IMR-90 (cell line): ENCODE measurements around the gene RAMP3. TPM values are rescaled to one million over a fixed set of nuclear protein-coding genes. Genes with fewer than 3 reads are reported as not detected.

ENCODE experiments used
- ATAC-seq: fragments of 200-7000 bp; cut with Tn5 transposase; 2 replicates; pipeline ENCODE4 v1.9.1; 2020; ENCODE audit warnings: low read depth, mild to moderate bottlenecking, moderate library complexity
- BruUV-seq: library from RNA; stranded (reverse); fragments of 400-500 nt; replicated peaks from 2 replicates; lab custom pipeline; 2021; lab: Mats Ljungman, UMichigan
- CTCF ChIA-PET: fragments of 300-600 bp; formaldehyde crosslinking; extraction: SDS; loops from one replicate; lab custom pipeline; 2021; ENCODE audit warnings: antibody characterized with exemption; lab: Yijun Ruan, JAX
- POLR2A ChIA-PET: fragments of 300-600 bp; sonication (Branson Sonifier 250); formaldehyde crosslinking; loops from one replicate; lab custom pipeline; 2022; ENCODE audit warnings: antibody characterized with exemption; ENCODE audit not compliant: unreplicated experiment; lab: Charles Lee
- DNase-seq: peaks from one replicate; pipeline ENCODE4 v3.0.0; 2013
- H2AFZ ChIP-seq: replicated peaks from 2 replicates; pipeline ENCODE3; 2013; ENCODE audit warnings: low read length, mild to moderate bottlenecking; ENCODE audit not compliant: poor library complexity
- H2AK5ac ChIP-seq: 2 replicates; pipeline ENCODE4 v1.6.1; 2013; ENCODE audit warnings: low read depth, low read length, inconsistent platforms
- H2AK9ac ChIP-seq: replicated peaks from 2 replicates; pipeline ENCODE3; 2013; ENCODE audit warnings: mild to moderate bottlenecking, low read depth, low read length, moderate library complexity; ENCODE audit not compliant: poor library complexity
- H2BK120ac ChIP-seq: 2 replicates; pipeline ENCODE4 v1.6.1; 2013; ENCODE audit warnings: low read depth, low read length, inconsistent platforms
- H2BK15ac ChIP-seq: 3 replicates; pipeline ENCODE4 v1.6.1; 2013; ENCODE audit warnings: low read depth, low read length, inconsistent platforms
- H2BK20ac ChIP-seq: 2 replicates; pipeline ENCODE4 v1.6.1; 2013; ENCODE audit warnings: low read depth, mild to moderate bottlenecking, inconsistent platforms, low read length, moderate library complexity
- H2BK5ac ChIP-seq: 2 replicates; pipeline ENCODE4 v1.6.1; 2013; ENCODE audit warnings: mild to moderate bottlenecking, low read depth, low read length, inconsistent platforms; ENCODE audit not compliant: poor library complexity, severe bottlenecking
- H3K14ac ChIP-seq: replicated peaks from 2 replicates; pipeline ENCODE4 v1.6.1; 2013; ENCODE audit warnings: low read depth, low read length, inconsistent platforms
- H3K18ac ChIP-seq: 2 replicates; pipeline ENCODE4 v1.6.1; 2013; ENCODE audit warnings: low read depth, low read length, control low read depth
- H3K23ac ChIP-seq: 2 replicates; pipeline ENCODE4 v1.6.1; 2013; ENCODE audit warnings: low read depth, low read length, inconsistent platforms
- H3K27ac ChIP-seq: 2 replicates; pipeline ENCODE4 v1.5.1; 2013; ENCODE audit warnings: mild to moderate bottlenecking, control low read depth, low read length; ENCODE audit not compliant: insufficient read depth
- H3K27me3 ChIP-seq: 2 replicates; pipeline ENCODE4 v1.6.1; 2013; ENCODE audit warnings: low read length; ENCODE audit not compliant: control insufficient read depth, insufficient read depth
- H3K36me3 ChIP-seq: 2 replicates; pipeline ENCODE4 v1.6.1; 2013; ENCODE audit warnings: low read length, mixed read lengths; ENCODE audit not compliant: control insufficient read depth, insufficient read depth
- H3K4ac ChIP-seq: 2 replicates; pipeline ENCODE4 v1.6.1; 2013; ENCODE audit warnings: low read depth, low read length, inconsistent platforms
- H3K4me1 ChIP-seq: 2 replicates; pipeline ENCODE4 v1.6.1; 2013; ENCODE audit warnings: low read length, mixed read lengths; ENCODE audit not compliant: control insufficient read depth, insufficient read depth
- H3K4me2 ChIP-seq: 2 replicates; pipeline ENCODE4 v1.6.1; 2013; ENCODE audit warnings: low read depth, mild to moderate bottlenecking, control low read depth, low read length, moderate library complexity
- H3K4me3 ChIP-seq: 2 replicates; pipeline ENCODE4 v1.5.1; 2013; ENCODE audit warnings: low read depth, mild to moderate bottlenecking, control low read depth, low read length, moderate library complexity; ENCODE audit not compliant: insufficient read depth
- H3K56ac ChIP-seq: 2 replicates; pipeline ENCODE4 v1.6.1; 2013; ENCODE audit warnings: low read length, inconsistent platforms; ENCODE audit not compliant: insufficient read depth; ENCODE audit errors: extremely low read depth
- H3K79me1 ChIP-seq, 2 experiments: 2 replicates each; pipeline ENCODE4 v1.6.1; 2013; ENCODE audit warnings: low read length in 2 of 2, inconsistent platforms in 1 of 2, low read depth in 1 of 2
- H3K9ac ChIP-seq: 2 replicates; pipeline ENCODE4 v1.6.1; 2013; ENCODE audit warnings: low read depth, low read length, control low read depth
- H3K9me1 ChIP-seq: 2 replicates; pipeline ENCODE4 v1.6.1; 2013; ENCODE audit warnings: low read length, inconsistent platforms; ENCODE audit not compliant: insufficient read depth
- H3K9me3 ChIP-seq: 2 replicates; pipeline ENCODE4 v1.6.1; 2013; ENCODE audit warnings: low read length; ENCODE audit not compliant: control insufficient read depth, insufficient read depth
- H4K20me1 ChIP-seq: 2 replicates; pipeline ENCODE4 v1.6.1; 2013; ENCODE audit warnings: low read length, inconsistent platforms; ENCODE audit not compliant: insufficient read depth
- H4K5ac ChIP-seq: 2 replicates; pipeline ENCODE4 v1.6.1; 2013; ENCODE audit warnings: mild to moderate bottlenecking, low read depth, low read length, control low read depth
- H4K8ac ChIP-seq, 2 experiments: 2 replicates each; pipeline ENCODE4 v1.6.1; 2013; ENCODE audit warnings: low read depth in 2 of 2, low read length in 2 of 2, control low read depth in 1 of 2, inconsistent platforms in 1 of 2
- H4K91ac ChIP-seq: 2 replicates; pipeline ENCODE4 v1.6.1; 2013; ENCODE audit warnings: low read depth, low read length, inconsistent platforms; ENCODE audit not compliant: insufficient read depth
- BHLHE40 ChIP-seq: fragments of 150-350 bp; IDR thresholded peaks from 2 replicates; pipeline ENCODE4 v1.6.1; 2016; ENCODE audit warnings: mild to moderate bottlenecking, low read depth, low read length
- CEBPB ChIP-seq: IDR thresholded peaks from 2 replicates; pipeline ENCODE4 v1.6.1; 2012; ENCODE audit warnings: low read depth, low read length, improper control_type of control experiment
- CHD1 ChIP-seq: IDR thresholded peaks from 2 replicates; pipeline ENCODE4 v1.6.1; 2012; ENCODE audit warnings: low read depth, low read length, improper control_type of control experiment
- FOS ChIP-seq: fragments of 150-350 bp; IDR thresholded peaks from 2 replicates; pipeline ENCODE4 v1.6.1; 2016; ENCODE audit warnings: low read depth, low read length
- MAFK ChIP-seq: IDR thresholded peaks from 2 replicates; pipeline ENCODE4 v1.6.1; 2012; ENCODE audit warnings: low read depth, low read length, improper control_type of control experiment
- MAZ ChIP-seq: IDR thresholded peaks from 2 replicates; pipeline ENCODE4 v1.6.1; 2012; ENCODE audit warnings: low read depth, mild to moderate bottlenecking, low read length, improper control_type of control experiment, moderate library complexity, borderline replicate concordance
- MXI1 ChIP-seq: IDR thresholded peaks from 2 replicates; pipeline ENCODE4 v1.6.1; 2012; ENCODE audit warnings: low read depth, mild to moderate bottlenecking, low read length, moderate library complexity, borderline replicate concordance
- NFE2L2 ChIP-seq: fragments of 150-350 bp; IDR thresholded peaks from 2 replicates; pipeline ENCODE4 v1.6.1; 2016; ENCODE audit warnings: low read depth, mild to moderate bottlenecking, low read length
- POLR2A ChIP-seq: IDR thresholded peaks from 2 replicates; pipeline ENCODE4 v1.6.1; 2012; ENCODE audit warnings: mild to moderate bottlenecking, low read depth, low read length
- RAD21 ChIP-seq: IDR thresholded peaks from 2 replicates; pipeline ENCODE4 v1.6.1; 2012; ENCODE audit warnings: low read length, improper control_type of control experiment
- RCOR1 ChIP-seq: IDR thresholded peaks from 2 replicates; pipeline ENCODE4 v1.6.1; 2012; ENCODE audit warnings: mild to moderate bottlenecking, low read length, improper control_type of control experiment; ENCODE audit not compliant: insufficient replicate concordance
- RFX5 ChIP-seq: IDR thresholded peaks from 2 replicates; pipeline ENCODE4 v1.8.0; 2012; ENCODE audit warnings: low read depth, mild to moderate bottlenecking, low read length, moderate library complexity
- SMC3 ChIP-seq: fragments of 150-350 bp; IDR thresholded peaks from 2 replicates; pipeline ENCODE4 v1.6.1; 2016; ENCODE audit warnings: low read depth, mild to moderate bottlenecking, antibody characterized with exemption, low read length, moderate library complexity
- WGBS, 2 experiments: methylation state at CpG; one replicate each; pipeline versions ENCODE4 v1.1.5 to v1.1.7; 2013; ENCODE audit warnings: missing lambda C conversion rate in 2 of 2; ENCODE audit not compliant: insufficient read length in 1 of 2; ENCODE audit errors: extremely low coverage in 2 of 2; 5-methylcytosine and 5-hydroxymethylcytosine counted together
- dilution Hi-C: fragments of 300-500 bp; cut with HindIII; formaldehyde crosslinking; loops from one replicate; pipeline ENCODE4 v1.14.3; 2018; ENCODE audit warnings: low sequenced_read_pairs; ENCODE audit not compliant: unreplicated experiment
- in situ Hi-C: fragments of 300-500 bp; cut with MboI; formaldehyde crosslinking; loops from 3 replicates; pipeline ENCODE4 v1.14.3; 2019; ENCODE audit warnings: low sequenced_read_pairs, inconsistent platforms, mixed read lengths
- intact Hi-C: fragments of 100-400 bp; cut with micrococcal nuclease; formaldehyde crosslinking; loops from 2 replicates; pipeline ENCODE4 v1.10.0; 2022
- polyA plus RNA-seq, 3 experiments: library from polyadenylated mRNA; depleted of rRNA; stranded (reverse); fragments of >200 nt; gene quantifications; 2 replicates each; pipeline ENCODE4 v1.2.3, GENCODE V29; 2012; ENCODE audit warnings: low replicate concordance in 1 of 3
- total RNA-seq: library from RNA; depleted of rRNA; stranded (reverse); fragments of >200 nt; gene quantifications from 2 replicates; pipeline ENCODE4 v1.2.3, GENCODE V29; 2012
- TF ChIP-seq, protein P1 (sequence below): fragments of 150-350 bp; IDR thresholded peaks from 2 replicates; pipeline ENCODE4 v1.6.1; 2016; ENCODE audit warnings: low read depth, mild to moderate bottlenecking, low read length, moderate library complexity, borderline replicate concordance
- TF ChIP-seq, protein P2 (sequence below): conservative IDR thresholded peaks from 2 replicates; pipeline ENCODE4 v1.5.1; 2012; ENCODE audit warnings: mild to moderate bottlenecking, low read depth, low read length, improper control_type of control experiment
- TF ChIP-seq, protein P3 (sequence below): fragments of 150-350 bp; IDR thresholded peaks from 2 replicates; pipeline ENCODE4 v1.6.1; 2017; ENCODE audit warnings: mild to moderate bottlenecking, antibody characterized with exemption, low read length, low read depth

The RAMP3 gene
- total and polyA plus RNA-seq, 2 of the 4 experiments (the other 2 are of a cell fraction): not detected

DNA sequence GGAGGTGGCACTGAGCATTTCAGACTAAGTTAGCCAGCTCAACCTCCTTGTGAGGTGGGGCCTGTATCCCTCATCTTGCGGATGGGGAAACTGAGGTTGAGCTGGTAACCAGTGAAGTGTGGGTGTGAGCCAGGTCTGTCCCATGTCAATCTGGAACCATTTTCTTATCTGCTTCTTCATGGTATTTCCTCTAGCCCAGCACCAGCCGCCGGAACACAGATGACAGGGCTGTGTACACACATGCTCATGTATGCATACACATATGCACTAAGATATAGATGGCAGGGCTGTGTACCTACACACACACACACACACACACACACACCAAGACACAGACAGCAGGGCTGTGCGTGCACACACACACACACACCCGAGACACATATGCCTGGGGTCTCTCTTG is 18.5 kb downstream of the RAMP3 start:
- CTCF ChIA-PET: no interaction called here
- H3K4me1 ChIP-seq: no peaks in the 10 kb centered on the region

More for the DNA sequence above, 18.5 kb downstream of the RAMP3 start:
- H3K9me3 ChIP-seq: no peaks in the 10 kb centered on the region
- no peak overlapping the region for H4K8ac ChIP-seq
- POLR2A ChIA-PET: no interaction called here
- H3K4me2 ChIP-seq: no peak overlapping the region
- TF ChIP-seq MAZ (no peak), NFE2L2 (no peak), RAD21 (no peak), BHLHE40 (no peak), RCOR1 (no peak), FOS (no peak), SMC3 (no peak), CHD1 (no peak), MXI1 (no peak), POLR2A (no peak), MAFK (no peak), CEBPB (no peak), RFX5 (no peak)
- TF ChIP-seq, protein P1, sequence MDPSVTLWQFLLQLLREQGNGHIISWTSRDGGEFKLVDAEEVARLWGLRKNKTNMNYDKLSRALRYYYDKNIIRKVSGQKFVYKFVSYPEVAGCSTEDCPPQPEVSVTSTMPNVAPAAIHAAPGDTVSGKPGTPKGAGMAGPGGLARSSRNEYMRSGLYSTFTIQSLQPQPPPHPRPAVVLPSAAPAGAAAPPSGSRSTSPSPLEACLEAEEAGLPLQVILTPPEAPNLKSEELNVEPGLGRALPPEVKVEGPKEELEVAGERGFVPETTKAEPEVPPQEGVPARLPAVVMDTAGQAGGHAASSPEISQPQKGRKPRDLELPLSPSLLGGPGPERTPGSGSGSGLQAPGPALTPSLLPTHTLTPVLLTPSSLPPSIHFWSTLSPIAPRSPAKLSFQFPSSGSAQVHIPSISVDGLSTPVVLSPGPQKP: no peak
- TF ChIP-seq, protein P2, sequence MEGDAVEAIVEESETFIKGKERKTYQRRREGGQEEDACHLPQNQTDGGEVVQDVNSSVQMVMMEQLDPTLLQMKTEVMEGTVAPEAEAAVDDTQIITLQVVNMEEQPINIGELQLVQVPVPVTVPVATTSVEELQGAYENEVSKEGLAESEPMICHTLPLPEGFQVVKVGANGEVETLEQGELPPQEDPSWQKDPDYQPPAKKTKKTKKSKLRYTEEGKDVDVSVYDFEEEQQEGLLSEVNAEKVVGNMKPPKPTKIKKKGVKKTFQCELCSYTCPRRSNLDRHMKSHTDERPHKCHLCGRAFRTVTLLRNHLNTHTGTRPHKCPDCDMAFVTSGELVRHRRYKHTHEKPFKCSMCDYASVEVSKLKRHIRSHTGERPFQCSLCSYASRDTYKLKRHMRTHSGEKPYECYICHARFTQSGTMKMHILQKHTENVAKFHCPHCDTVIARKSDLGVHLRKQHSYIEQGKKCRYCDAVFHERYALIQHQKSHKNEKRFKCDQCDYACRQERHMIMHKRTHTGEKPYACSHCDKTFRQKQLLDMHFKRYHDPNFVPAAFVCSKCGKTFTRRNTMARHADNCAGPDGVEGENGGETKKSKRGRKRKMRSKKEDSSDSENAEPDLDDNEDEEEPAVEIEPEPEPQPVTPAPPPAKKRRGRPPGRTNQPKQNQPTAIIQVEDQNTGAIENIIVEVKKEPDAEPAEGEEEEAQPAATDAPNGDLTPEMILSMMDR: no peak
- TF ChIP-seq, protein P3, sequence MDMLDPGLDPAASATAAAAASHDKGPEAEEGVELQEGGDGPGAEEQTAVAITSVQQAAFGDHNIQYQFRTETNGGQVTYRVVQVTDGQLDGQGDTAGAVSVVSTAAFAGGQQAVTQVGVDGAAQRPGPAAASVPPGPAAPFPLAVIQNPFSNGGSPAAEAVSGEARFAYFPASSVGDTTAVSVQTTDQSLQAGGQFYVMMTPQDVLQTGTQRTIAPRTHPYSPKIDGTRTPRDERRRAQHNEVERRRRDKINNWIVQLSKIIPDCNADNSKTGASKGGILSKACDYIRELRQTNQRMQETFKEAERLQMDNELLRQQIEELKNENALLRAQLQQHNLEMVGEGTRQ: no peak
- no peak overlapping the region for H3K4ac ChIP-seq
- no peaks in the 10 kb centered on the region for H4K20me1 ChIP-seq
- no peak overlapping the region for H3K23ac ChIP-seq
- H2BK20ac ChIP-seq: no peak overlapping the region
- H3K36me3 ChIP-seq: no peaks in the 10 kb centered on the region
- H2AK5ac ChIP-seq: no peak overlapping the region
- no peak overlapping the region for H2AFZ ChIP-seq
- no peak overlapping the region for H2BK5ac ChIP-seq
- no peaks in the 10 kb centered on the region; the same call in 1 of the 2 replicates for H3K9me1 ChIP-seq
- ATAC-seq: no peak
- H2AK9ac ChIP-seq: no peak overlapping the region
- no peak overlapping the region for H4K5ac ChIP-seq
- H3K56ac ChIP-seq: no peak overlapping the region
- no peak overlapping the region for H3K27ac ChIP-seq
- H3K4me3 ChIP-seq: no peak overlapping the region
- H2BK15ac ChIP-seq: no peak overlapping the region
- intact Hi-C loops: no loop called here
- H3K18ac ChIP-seq: no peak overlapping the region
- no peak overlapping the region for H4K91ac ChIP-seq
- H3K14ac ChIP-seq: no peak overlapping the region
- in situ Hi-C loops: no loop called here
- dilution Hi-C loops: no loop called here
- H2BK120ac ChIP-seq: no peak overlapping the region
- BruUV-seq: no TSS peak
- no peaks in the 10 kb centered on the region for H3K79me1 ChIP-seq
- H3K27me3 ChIP-seq: peaks cover 29% of the 10 kb centered on the region; the same call in 1 of the 2 replicates
- no CpG with 5 or more reads among the region's 5 CpGs for WGBS, 2 experiments
- DNase-seq: no peak
- no peak overlapping the region for H3K9ac ChIP-seq
